ENCODE measurements around the gene HMX2.

HMX2 gene

GRCh38 chr10:123160311-123160980 is 12.5 kb downstream of the HMX2 start:
- Histone ChIP-seq H3K27ac (ENCODE audit: low read length, poor library complexity, severe bottlenecking) (no peak overlapping the region), H3K14ac (ENCODE audit: low read length in 2 of 2) (no peak overlapping the region), H2BK12ac (ENCODE audit: low read length in 2 of 2) (no peak overlapping the region), H3K9ac (ENCODE audit: low read length) (no peak overlapping the region), H3K4me3 (ENCODE audit: insufficient read depth in 1 of 2, low read depth in 1 of 2, low read length in 2 of 2) (no peak overlapping the region), H3K36me3 (ENCODE audit: control insufficient read depth in 1 of 2, insufficient read depth in 2 of 2, low read depth in 1 of 2, low read length in 2 of 2) (peaks cover 6 to 93% of the 10 kb centered on the region in 2 experiments), H2BK5ac (ENCODE audit: low read depth, low read length, poor library complexity, severe bottlenecking) (no peak overlapping the region), H2BK15ac (ENCODE audit: low read depth, poor library complexity, severe bottlenecking) (no peak overlapping the region), H3K4ac (ENCODE audit: low read depth in 1 of 2, low read length in 2 of 2) (no peak overlapping the region), H3K4me2 (ENCODE audit: low read length, poor library complexity, severe bottlenecking) (no peak overlapping the region), H3K4me1 (ENCODE audit: control insufficient read depth, insufficient read depth, low read depth, low read length) (peaks cover 3% of the 10 kb centered on the region), H2BK120ac (ENCODE audit: low read depth, low read length) (no peak overlapping the region), H4K8ac (ENCODE audit: low read length) (no peak overlapping the region), H3K79me1 (replicated peaks; ENCODE audit: low read length, poor library complexity, severe bottlenecking) (peaks cover 13% of the 10 kb centered on the region), H2AK5ac (ENCODE audit: low read length, severe bottlenecking) (no peak overlapping the region), H3K9me3 (ENCODE audit: control insufficient read depth, low read length) (no peaks in the 10 kb centered on the region), H3K23ac (ENCODE audit: low read length in 2 of 2) (no peak overlapping the region), H2AFZ (ENCODE audit: low read depth, low read length) (no peak overlapping the region), H3K18ac (ENCODE audit: low read depth in 1 of 2, low read length in 2 of 2) (no peak overlapping the region), H4K91ac (ENCODE audit: low read length) (no peak overlapping the region), H3K27me3 (ENCODE audit: control insufficient read depth in 1 of 2, insufficient read depth in 1 of 2, low read length in 2 of 2) (no peaks in the 10 kb centered on the region)
- 95% methylated on average over 8 of the region's 11 CpGs for WGBS
- no peak for DNase-seq

GRCh38 chr10:123164319-123164718 is 16.4 kb downstream of the HMX2 start:
- Histone ChIP-seq H2BK12ac (ENCODE audit: low read length in 2 of 2) (no peak overlapping the region), H3K4me3 (ENCODE audit: insufficient read depth in 1 of 2, low read depth in 1 of 2, low read length in 2 of 2) (no peak overlapping the region), H2BK15ac (ENCODE audit: low read depth, poor library complexity, severe bottlenecking) (no peak overlapping the region), H3K9ac (ENCODE audit: low read length) (no peak overlapping the region), H2BK120ac (ENCODE audit: low read depth, low read length) (no peak overlapping the region), H3K4ac (ENCODE audit: low read depth in 1 of 2, low read length in 2 of 2) (no peak overlapping the region), H2BK5ac (ENCODE audit: low read depth, low read length, poor library complexity, severe bottlenecking) (no peak overlapping the region), H3K79me1 (replicated peaks; ENCODE audit: low read length, poor library complexity, severe bottlenecking) (peaks cover 31% of the 10 kb centered on the region), H3K18ac (ENCODE audit: low read depth in 1 of 2, low read length in 2 of 2) (no peak overlapping the region), H3K23ac (ENCODE audit: low read length in 2 of 2) (no peak overlapping the region), H3K27ac (ENCODE audit: low read length, poor library complexity, severe bottlenecking) (no peak overlapping the region), H3K36me3 (ENCODE audit: control insufficient read depth in 1 of 2, insufficient read depth in 2 of 2, low read depth in 1 of 2, low read length in 2 of 2) (peaks cover 6 to 85% of the 10 kb centered on the region in 2 experiments), H3K14ac (ENCODE audit: low read length in 2 of 2) (no peak overlapping the region), H2AFZ (ENCODE audit: low read depth, low read length) (no peak overlapping the region), H3K4me1 (ENCODE audit: control insufficient read depth, insufficient read depth, low read depth, low read length) (no peaks in the 10 kb centered on the region), H4K8ac (ENCODE audit: low read length) (no peak overlapping the region), H3K4me2 (ENCODE audit: low read length, poor library complexity, severe bottlenecking) (no peak overlapping the region), H3K9me3 (ENCODE audit: control insufficient read depth, low read length) (no peaks in the 10 kb centered on the region), H2AK5ac (ENCODE audit: low read length, severe bottlenecking) (no peak overlapping the region), H4K91ac (ENCODE audit: low read length) (no peak overlapping the region), H3K27me3 (ENCODE audit: control insufficient read depth in 1 of 2, insufficient read depth in 1 of 2, low read length in 2 of 2) (no peaks in the 10 kb centered on the region)
- 100% methylated on average over 1 of the region's 2 CpGs for WGBS
- DNase-seq = no peak

GRCh38 chr10:123165445-123166072 is 17.6 kb downstream of the HMX2 start:
- H3K27me3 ChIP-seq (ENCODE audit: control insufficient read depth in 1 of 2, insufficient read depth in 1 of 2, low read length in 2 of 2) = no peaks in the 10 kb centered on the region

GRCh38 chr10:123166618-123167017 is 18.7 kb downstream of the HMX2 start:
- Histone ChIP-seq H3K4ac (ENCODE audit: low read depth in 1 of 2, low read length in 2 of 2) (no peak overlapping the region), H2BK120ac (ENCODE audit: low read depth, low read length) (no peak overlapping the region), H4K8ac (ENCODE audit: low read length) (no peak overlapping the region), H2AK5ac (ENCODE audit: low read length, severe bottlenecking) (no peak overlapping the region), H3K9me3 (ENCODE audit: control insufficient read depth, low read length) (no peaks in the 10 kb centered on the region), H3K14ac (ENCODE audit: low read length in 2 of 2) (no peak overlapping the region), H2BK5ac (ENCODE audit: low read depth, low read length, poor library complexity, severe bottlenecking) (no peak overlapping the region), H2AFZ (ENCODE audit: low read depth, low read length) (no peak overlapping the region), H2BK15ac (ENCODE audit: low read depth, poor library complexity, severe bottlenecking) (no peak overlapping the region), H3K9ac (ENCODE audit: low read length) (no peak overlapping the region), H4K91ac (ENCODE audit: low read length) (no peak overlapping the region), H3K27me3 (ENCODE audit: control insufficient read depth in 1 of 2, insufficient read depth in 1 of 2, low read length in 2 of 2) (no peaks in the 10 kb centered on the region), H3K36me3 (ENCODE audit: control insufficient read depth in 1 of 2, insufficient read depth in 2 of 2, low read depth in 1 of 2, low read length in 2 of 2) (peaks cover 10 to 82% of the 10 kb centered on the region in 2 experiments), H3K27ac (ENCODE audit: low read length, poor library complexity, severe bottlenecking) (no peak overlapping the region), H2BK12ac (ENCODE audit: low read length in 2 of 2) (no peak overlapping the region), H3K79me1 (replicated peaks; ENCODE audit: low read length, poor library complexity, severe bottlenecking) (peaks cover 39% of the 10 kb centered on the region), H3K4me2 (ENCODE audit: low read length, poor library complexity, severe bottlenecking) (no peak overlapping the region), H3K18ac (ENCODE audit: low read depth in 1 of 2, low read length in 2 of 2) (no peak overlapping the region), H3K4me3 (ENCODE audit: insufficient read depth in 1 of 2, low read depth in 1 of 2, low read length in 2 of 2) (no peak overlapping the region), H3K4me1 (ENCODE audit: control insufficient read depth, insufficient read depth, low read depth, low read length) (no peaks in the 10 kb centered on the region), H3K23ac (ENCODE audit: low read length in 2 of 2) (no peak overlapping the region)
- WGBS = 97% methylated on average over 2 of the region's 2 CpGs
- DNase-seq = no peak

More at GRCh38 chr10:123165445-123166072, 17.6 kb downstream of the HMX2 start:
- no peak overlapping the region for H3K18ac ChIP-seq (ENCODE audit: low read depth in 1 of 2, low read length in 2 of 2)
- H3K4me1 ChIP-seq (ENCODE audit: control insufficient read depth, insufficient read depth, low read depth, low read length) = no peaks in the 10 kb centered on the region
- WGBS = 96% methylated on average over 2 of the region's 4 CpGs
- no peak overlapping the region for H2AFZ ChIP-seq (ENCODE audit: low read depth, low read length)
- no peak overlapping the region for H3K4me2 ChIP-seq (ENCODE audit: low read length, poor library complexity, severe bottlenecking)
- no peak overlapping the region for H2BK5ac ChIP-seq (ENCODE audit: low read depth, low read length, poor library complexity, severe bottlenecking)
- no peak overlapping the region for H3K27ac ChIP-seq (ENCODE audit: low read length, poor library complexity, severe bottlenecking)
- no peak overlapping the region for H3K14ac ChIP-seq (ENCODE audit: low read length in 2 of 2)
- H3K4me3 ChIP-seq (ENCODE audit: insufficient read depth in 1 of 2, low read depth in 1 of 2, low read length in 2 of 2) = no peak overlapping the region
- H3K23ac ChIP-seq (ENCODE audit: low read length in 2 of 2) = no peak overlapping the region
- no peak overlapping the region for H3K4ac ChIP-seq (ENCODE audit: low read depth in 1 of 2, low read length in 2 of 2)
- H2BK12ac ChIP-seq (ENCODE audit: low read length in 2 of 2) = no peak overlapping the region
- peaks cover 10 to 88% of the 10 kb centered on the region in 2 experiments for H3K36me3 ChIP-seq (ENCODE audit: control insufficient read depth in 1 of 2, insufficient read depth in 2 of 2, low read depth in 1 of 2, low read length in 2 of 2)
- no peak overlapping the region for H4K8ac ChIP-seq (ENCODE audit: low read length)
- no peak overlapping the region for H4K91ac ChIP-seq (ENCODE audit: low read length)
- H3K79me1 ChIP-seq (replicated peaks; ENCODE audit: low read length, poor library complexity, severe bottlenecking) = peaks cover 35% of the 10 kb centered on the region
- H2BK15ac ChIP-seq (ENCODE audit: low read depth, poor library complexity, severe bottlenecking) = no peak overlapping the region
- H2AK5ac ChIP-seq (ENCODE audit: low read length, severe bottlenecking) = no peak overlapping the region
- H2BK120ac ChIP-seq (ENCODE audit: low read depth, low read length) = no peak overlapping the region
- H3K9ac ChIP-seq (ENCODE audit: low read length) = no peak overlapping the region
- DNase-seq = no peak
- no peaks in the 10 kb centered on the region for H3K9me3 ChIP-seq (ENCODE audit: control insufficient read depth, low read length)

Data from mesenchymal stem cell (in vitro differentiated cells and primary cell).